GM12878 (cell line): ENCODE measurements around the gene ANO10. TPM values are rescaled to one million over a fixed set of nuclear protein-coding genes. Genes with fewer than 3 reads are reported as not detected.

ENCODE experiments used
- ATAC-seq: fragments of 200-7000 bp; cut with Tn5 transposase; 3 replicates; pipeline ENCODE4 v1.9.1; 2020; ENCODE audit warnings: mild to moderate bottlenecking, moderate library complexity
- BruUV-seq: library from RNA; stranded (reverse); fragments of 400-500 nt; replicated peaks from 2 replicates; lab custom pipeline; 2021; lab: Mats Ljungman, UMichigan
- CTCF ChIA-PET: fragments of 300-600 bp; sonication (Branson Sonifier 250); formaldehyde crosslinking; extraction: SDS; loops from one replicate; lab custom pipeline; 2021; ENCODE audit warnings: inconsistent platforms; lab: Yijun Ruan, JAX
- POLR2A ChIA-PET: fragments of 350-600 bp; formaldehyde crosslinking; extraction: SDS; loops from one replicate; lab custom pipeline; 2021; ENCODE audit warnings: inconsistent platforms; lab: Charles Lee
- RAD21 ChIA-PET: fragments of 300-600 bp; sonication (Branson Sonifier 250); formaldehyde crosslinking; loops from one replicate; lab custom pipeline; 2023; ENCODE audit warnings: antibody characterized with exemption; ENCODE audit not compliant: unreplicated experiment; lab: Charles Lee
- SMC1A ChIA-PET: fragments of 300-600 bp; sonication (Branson Sonifier 250); formaldehyde crosslinking; loops from one replicate; lab custom pipeline; 2023; ENCODE audit not compliant: unreplicated experiment, uncharacterized antibody; lab: Charles Lee
- DNase-seq: peaks from one replicate; pipeline ENCODE4 v3.0.0-alpha.2; 2011; ENCODE audit warnings: low read depth, low spot score
- FAIRE-seq: peaks from 3 replicates; lab custom pipeline; 2011; peaks lifted over from hg19 to GRCh38; lab: Jason Lieb, UNC
- H2AFZ ChIP-seq: 2 replicates; pipeline ENCODE4 v1.6.0; 2011; ENCODE audit warnings: low read depth, low read length, control low read depth; ENCODE audit not compliant: control insufficient read depth
- H3K27ac ChIP-seq: 2 replicates; pipeline ENCODE4 v1.5.1; 2011; ENCODE audit warnings: control low read depth; ENCODE audit not compliant: control insufficient read depth, insufficient read depth
- H3K27me3 ChIP-seq, 2 experiments: replicated peaks in 1 of 2; 2 replicates each; pipeline versions ENCODE4 v1.6.0 to v1.6.1; 2011; ENCODE audit warnings: low read length in 1 of 2; ENCODE audit not compliant: control insufficient read depth in 2 of 2, insufficient read depth in 2 of 2
- H3K36me3 ChIP-seq, 2 experiments: 2 replicates each; pipeline ENCODE4 v1.5.1; 2011; ENCODE audit warnings: low read length in 1 of 2; ENCODE audit not compliant: control insufficient read depth in 2 of 2, insufficient read depth in 2 of 2
- H3K4me1 ChIP-seq: 2 replicates; pipeline ENCODE4 v1.6.1; 2011; ENCODE audit warnings: mild to moderate bottlenecking, low read length, moderate library complexity, mixed read lengths; ENCODE audit not compliant: control insufficient read depth, insufficient read depth
- H3K4me2 ChIP-seq: 2 replicates; pipeline ENCODE4 v1.6.0; 2011; ENCODE audit warnings: control low read depth; ENCODE audit not compliant: control insufficient read depth, insufficient read depth
- H3K4me3 ChIP-seq: fragments of 200-600 bp; sonication (generic); 2 replicates; pipeline ENCODE4 v1.5.1; 2016
- H3K79me2 ChIP-seq: 2 replicates; pipeline ENCODE4 v1.6.0; 2011; ENCODE audit warnings: low read length; ENCODE audit not compliant: control insufficient read depth, insufficient read depth
- H3K9ac ChIP-seq: 2 replicates; pipeline ENCODE4 v1.8.0; 2011; ENCODE audit warnings: low read length, control low read depth, mixed read lengths; ENCODE audit not compliant: control insufficient read depth, insufficient read depth
- H3K9me3 ChIP-seq: replicated peaks from 3 replicates; pipeline ENCODE4 v1.5.1; 2011; ENCODE audit warnings: mild to moderate bottlenecking, low read length; ENCODE audit not compliant: control insufficient read depth, insufficient read depth
- H4K20me1 ChIP-seq: 2 replicates; pipeline ENCODE4 v1.6.0; 2011; ENCODE audit not compliant: control insufficient read depth, insufficient read depth
- BCL11A ChIP-seq: IDR thresholded peaks from 2 replicates; pipeline ENCODE4 v1.6.1; 2011; ENCODE audit warnings: low read depth, low read length
- GATAD2B ChIP-seq: fragments of 450-650 bp; conservative IDR thresholded peaks from 2 replicates; pipeline ENCODE4 v1.6.1; 2017; ENCODE audit warnings: low read depth, mild to moderate bottlenecking, moderate library complexity
- NFYA ChIP-seq: IDR thresholded peaks from 2 replicates; pipeline ENCODE4 v1.6.1; 2011; ENCODE audit warnings: low read depth, mild to moderate bottlenecking, low read length, improper control_type of control experiment, borderline replicate concordance
- NR2F1 ChIP-seq: fragments of 450-650 bp; conservative IDR thresholded peaks from 2 replicates; pipeline ENCODE4 v1.6.1; 2017; ENCODE audit warnings: mild to moderate bottlenecking
- PAX8 ChIP-seq: fragments of 450-650 bp; IDR thresholded peaks from 2 replicates; pipeline ENCODE4 v1.6.1; 2017; ENCODE audit warnings: mild to moderate bottlenecking, moderate library complexity
- WGBS: methylation state at CpG from one replicate; pipeline ENCODE4 v1.1.6; 2016; ENCODE audit warnings: low lambda C conversion rate; ENCODE audit not compliant: insufficient replicate concordance, insufficient coverage; ENCODE audit errors: missing lambda C conversion rate; 5-methylcytosine and 5-hydroxymethylcytosine counted together
- in situ Hi-C: fragments of 300-500 bp; cut with MboI; formaldehyde crosslinking; loops from 9 replicates; pipeline ENCODE4 v1.14.3; 2018; ENCODE audit warnings: mixed read lengths
- intact Hi-C: fragments of 100-400 bp; cut with micrococcal nuclease; formaldehyde crosslinking; loops from one replicate; pipeline ENCODE4 v1.14.2; 2022; ENCODE audit not compliant: unreplicated experiment
- polyA plus RNA-seq, 11 experiments: library from polyadenylated mRNA; depleted of rRNA in 4 of 11; unstranded in 6 of 11; stranded (reverse) in 5 of 11; fragments of >200 nt; fragmentation: Nextera tagmentation in 4 of 11; fragmentation: Illumina TruSeq in 1 of 11; extraction: Ambion mirVana in 4 of 11; extraction: Trizol in 1 of 11; gene quantifications; 1 replicate in 1 of 11; 2 replicates in 10 of 11; pipeline versions ENCODE4 v1.2.1 to v1.2.3, GENCODE V29; 2011 to 2016; ENCODE audit warnings: inconsistent platforms in 2 of 11, missing spikeins in 2 of 11, low read depth in 1 of 11
- total RNA-seq, 4 experiments: library from RNA; depleted of rRNA in 3 of 4; stranded (reverse); fragments of >200 nt in 3 of 4; fragmentation: Illumina TruSeq in 1 of 4; extraction: Trizol in 1 of 4; gene quantifications; 2 replicates each; pipeline versions ENCODE4 v1.2.1 to v1.2.3, GENCODE V29; 2013 to 2021
- TF ChIP-seq, protein P1 (sequence below): fragments of 450-650 bp; IDR thresholded peaks from 2 replicates; pipeline ENCODE4 v1.6.1; 2018; ENCODE audit warnings: mild to moderate bottlenecking, low read depth, moderate library complexity; ENCODE audit not compliant: partially characterized antibody
- TF ChIP-seq, protein P2 (sequence below): fragments of 450-650 bp; IDR thresholded peaks from 2 replicates; pipeline ENCODE4 v1.6.1; 2016; ENCODE audit warnings: mild to moderate bottlenecking
- TF ChIP-seq, protein P3 (sequence below): fragments of 450-650 bp; IDR thresholded peaks from 2 replicates; pipeline ENCODE4 v1.6.1; 2017; ENCODE audit warnings: low read depth, mild to moderate bottlenecking, moderate library complexity
- TF ChIP-seq, protein P4 (sequence below): fragments of 150-350 bp; IDR thresholded peaks from 2 replicates; pipeline ENCODE4 v1.6.1; 2014; ENCODE audit warnings: mild to moderate bottlenecking, low read depth, low read length

The ANO10 gene
- total and polyA plus RNA-seq, 10 of the 15 experiments (the other 5 are each of a cell fraction or from before 2014, with no cell fraction given) = 0.29 to 21.9 (median 1.6) TPM

DNA sequence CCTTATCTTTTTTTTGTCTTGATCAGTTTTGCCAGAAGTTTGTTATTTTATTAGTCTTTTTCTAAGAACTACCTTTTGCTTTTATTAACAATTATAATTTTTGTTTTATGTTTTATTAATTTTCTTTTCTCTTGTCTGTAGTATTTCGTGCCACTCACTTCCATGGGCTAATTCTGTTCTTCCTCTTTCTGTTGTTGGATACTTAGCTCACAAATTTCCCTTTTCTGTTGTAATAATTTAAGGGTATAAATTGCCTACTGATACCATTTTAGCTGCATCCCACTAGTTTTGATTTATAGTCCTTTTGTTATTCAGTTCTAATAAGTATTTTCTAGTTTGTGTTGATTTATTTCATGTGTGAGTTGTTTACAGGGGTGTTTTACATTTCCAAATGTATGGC lies 286.8 kb downstream of the ANO10 start:
- TF ChIP-seq GATAD2B = no peak
- no peak for TF ChIP-seq NFYA
- TF ChIP-seq, protein P1, sequence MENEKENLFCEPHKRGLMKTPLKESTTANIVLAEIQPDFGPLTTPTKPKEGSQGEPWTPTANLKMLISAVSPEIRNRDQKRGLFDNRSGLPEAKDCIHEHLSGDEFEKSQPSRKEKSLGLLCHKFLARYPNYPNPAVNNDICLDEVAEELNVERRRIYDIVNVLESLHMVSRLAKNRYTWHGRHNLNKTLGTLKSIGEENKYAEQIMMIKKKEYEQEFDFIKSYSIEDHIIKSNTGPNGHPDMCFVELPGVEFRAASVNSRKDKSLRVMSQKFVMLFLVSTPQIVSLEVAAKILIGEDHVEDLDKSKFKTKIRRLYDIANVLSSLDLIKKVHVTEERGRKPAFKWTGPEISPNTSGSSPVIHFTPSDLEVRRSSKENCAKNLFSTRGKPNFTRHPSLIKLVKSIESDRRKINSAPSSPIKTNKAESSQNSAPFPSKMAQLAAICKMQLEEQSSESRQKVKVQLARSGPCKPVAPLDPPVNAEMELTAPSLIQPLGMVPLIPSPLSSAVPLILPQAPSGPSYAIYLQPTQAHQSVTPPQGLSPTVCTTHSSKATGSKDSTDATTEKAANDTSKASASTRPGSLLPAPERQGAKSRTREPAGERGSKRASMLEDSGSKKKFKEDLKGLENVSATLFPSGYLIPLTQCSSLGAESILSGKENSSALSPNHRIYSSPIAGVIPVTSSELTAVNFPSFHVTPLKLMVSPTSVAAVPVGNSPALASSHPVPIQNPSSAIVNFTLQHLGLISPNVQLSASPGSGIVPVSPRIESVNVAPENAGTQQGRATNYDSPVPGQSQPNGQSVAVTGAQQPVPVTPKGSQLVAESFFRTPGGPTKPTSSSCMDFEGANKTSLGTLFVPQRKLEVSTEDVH = no peak
- no peak for TF ChIP-seq PAX8
- no peak for TF ChIP-seq NR2F1
- TF ChIP-seq, protein P2, sequence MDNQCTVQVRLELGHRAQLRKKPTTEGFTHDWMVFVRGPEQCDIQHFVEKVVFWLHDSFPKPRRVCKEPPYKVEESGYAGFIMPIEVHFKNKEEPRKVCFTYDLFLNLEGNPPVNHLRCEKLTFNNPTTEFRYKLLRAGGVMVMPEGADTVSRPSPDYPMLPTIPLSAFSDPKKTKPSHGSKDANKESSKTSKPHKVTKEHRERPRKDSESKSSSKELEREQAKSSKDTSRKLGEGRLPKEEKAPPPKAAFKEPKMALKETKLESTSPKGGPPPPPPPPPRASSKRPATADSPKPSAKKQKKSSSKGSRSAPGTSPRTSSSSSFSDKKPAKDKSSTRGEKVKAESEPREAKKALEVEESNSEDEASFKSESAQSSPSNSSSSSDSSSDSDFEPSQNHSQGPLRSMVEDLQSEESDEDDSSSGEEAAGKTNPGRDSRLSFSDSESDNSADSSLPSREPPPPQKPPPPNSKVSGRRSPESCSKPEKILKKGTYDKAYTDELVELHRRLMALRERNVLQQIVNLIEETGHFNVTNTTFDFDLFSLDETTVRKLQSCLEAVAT = no peak
- TF ChIP-seq, protein P3, sequence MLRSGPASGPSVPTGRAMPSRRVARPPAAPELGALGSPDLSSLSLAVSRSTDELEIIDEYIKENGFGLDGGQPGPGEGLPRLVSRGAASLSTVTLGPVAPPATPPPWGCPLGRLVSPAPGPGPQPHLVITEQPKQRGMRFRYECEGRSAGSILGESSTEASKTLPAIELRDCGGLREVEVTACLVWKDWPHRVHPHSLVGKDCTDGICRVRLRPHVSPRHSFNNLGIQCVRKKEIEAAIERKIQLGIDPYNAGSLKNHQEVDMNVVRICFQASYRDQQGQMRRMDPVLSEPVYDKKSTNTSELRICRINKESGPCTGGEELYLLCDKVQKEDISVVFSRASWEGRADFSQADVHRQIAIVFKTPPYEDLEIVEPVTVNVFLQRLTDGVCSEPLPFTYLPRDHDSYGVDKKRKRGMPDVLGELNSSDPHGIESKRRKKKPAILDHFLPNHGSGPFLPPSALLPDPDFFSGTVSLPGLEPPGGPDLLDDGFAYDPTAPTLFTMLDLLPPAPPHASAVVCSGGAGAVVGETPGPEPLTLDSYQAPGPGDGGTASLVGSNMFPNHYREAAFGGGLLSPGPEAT = no peak
- no peak for TF ChIP-seq BCL11A
- TF ChIP-seq, protein P4, sequence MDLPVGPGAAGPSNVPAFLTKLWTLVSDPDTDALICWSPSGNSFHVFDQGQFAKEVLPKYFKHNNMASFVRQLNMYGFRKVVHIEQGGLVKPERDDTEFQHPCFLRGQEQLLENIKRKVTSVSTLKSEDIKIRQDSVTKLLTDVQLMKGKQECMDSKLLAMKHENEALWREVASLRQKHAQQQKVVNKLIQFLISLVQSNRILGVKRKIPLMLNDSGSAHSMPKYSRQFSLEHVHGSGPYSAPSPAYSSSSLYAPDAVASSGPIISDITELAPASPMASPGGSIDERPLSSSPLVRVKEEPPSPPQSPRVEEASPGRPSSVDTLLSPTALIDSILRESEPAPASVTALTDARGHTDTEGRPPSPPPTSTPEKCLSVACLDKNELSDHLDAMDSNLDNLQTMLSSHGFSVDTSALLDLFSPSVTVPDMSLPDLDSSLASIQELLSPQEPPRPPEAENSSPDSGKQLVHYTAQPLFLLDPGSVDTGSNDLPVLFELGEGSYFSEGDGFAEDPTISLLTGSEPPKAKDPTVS = no peak
- TF ChIP-seq, all 136 proteins: peak for 0
- H3K4me2 ChIP-seq = no peak overlapping the region
- no peaks in the 10 kb centered on the region; a peak in 1 of 4 replicates for H3K36me3 ChIP-seq
- SMC1A ChIA-PET = interaction anchor here (1.1 to 1.3 kb wide), 2 partner anchors 15 to 44 kb away, joined by 3 read pairs; no protein-coding TSS in a partner anchor
- no peak for FAIRE-seq
- CTCF ChIA-PET = no interaction called here
- intact Hi-C loops = no loop called here
- H3K27ac ChIP-seq = no peak overlapping the region
- H3K4me3 ChIP-seq = no peak overlapping the region
- DNase-seq = no peak
- H4K20me1 ChIP-seq = no peaks in the 10 kb centered on the region
- in situ Hi-C loops = no loop called here
- no peak overlapping the region for H3K9ac ChIP-seq
- H3K9me3 ChIP-seq = peaks cover 20% of the 10 kb centered on the region
- 10% methylated on average over 1 of the region's 1 CpG for WGBS
- no peaks in the 10 kb centered on the region for H3K4me1 ChIP-seq
- ATAC-seq = no peak
- no TSS peak for BruUV-seq
- H3K27me3 ChIP-seq = no peaks in the 10 kb centered on the region
- RAD21 ChIA-PET = no interaction called here
- no peaks in the 10 kb centered on the region for H3K79me2 ChIP-seq
- POLR2A ChIA-PET = interaction anchor here (0.9 kb wide), 1 partner anchor 14 kb away, joined by 3 read pairs; no protein-coding TSS in a partner anchor
- H2AFZ ChIP-seq = no peak overlapping the region
